Stimulated activated CD8-positive, alpha-beta memory T cell treated with anti-CD3 and anti-CD28 coated beads, Interleukin-2, amount 100 ng/mL, for 48 hours (primary cell): ENCODE measurements around the gene MAP2K3.

Source experiments
- DNase-seq, 2 donors: peaks; one replicate each; pipeline ENCODE4 v3.0.0-alpha.2; 2020; ENCODE audit warnings: low read depth in 2 of 2

The MAP2K3 gene

DNA sequence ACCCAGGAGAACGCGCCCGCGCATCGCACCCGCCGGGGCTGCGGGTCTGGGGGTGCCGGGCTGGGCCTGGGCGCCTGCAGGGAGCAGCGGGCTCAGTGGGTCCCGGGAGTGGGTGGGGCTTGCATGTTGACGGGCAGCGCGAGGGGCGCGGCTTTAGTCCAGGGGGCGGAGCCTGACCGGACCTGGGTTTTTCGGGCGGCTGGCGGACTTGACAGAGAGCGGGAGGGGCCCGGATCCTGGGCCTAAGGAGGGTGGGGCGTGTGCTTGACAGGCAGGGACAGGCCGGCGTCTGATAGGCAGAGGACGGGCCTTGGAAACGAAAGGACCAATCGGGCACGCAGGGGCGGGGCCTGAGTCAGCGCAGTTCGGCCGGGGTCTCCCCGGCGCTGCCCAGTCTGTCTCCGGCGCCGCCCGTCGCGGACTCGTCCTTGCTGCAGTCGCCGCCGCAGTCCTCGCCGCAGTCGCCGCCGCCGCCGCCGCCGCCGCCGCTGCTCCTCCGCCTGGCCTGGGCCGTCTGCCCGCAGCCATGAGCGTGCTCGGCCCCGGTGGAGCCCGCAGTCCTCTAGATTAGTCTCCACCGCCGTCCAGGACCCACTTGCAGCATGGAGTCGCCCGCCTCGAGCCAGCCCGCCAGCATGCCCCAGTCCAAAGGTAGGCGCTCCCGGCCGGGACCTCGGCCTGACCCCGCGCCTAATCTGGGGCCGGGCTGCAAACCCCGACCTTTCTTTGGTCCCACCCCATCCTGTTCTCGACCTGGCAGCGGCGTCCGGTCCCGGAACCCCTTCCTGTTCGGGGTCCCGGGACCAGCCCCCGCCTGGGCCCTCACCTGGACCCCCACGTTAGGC lies at the start of gene MAP2K3:
Gene MAP2K3, plus strand, starts transcription at position 393 of the 845 bp plus-strand sequence. Its CDS starts 210 bp downstream, at position 603.
- peak; percentile 97 for DNase-seq

DNA sequence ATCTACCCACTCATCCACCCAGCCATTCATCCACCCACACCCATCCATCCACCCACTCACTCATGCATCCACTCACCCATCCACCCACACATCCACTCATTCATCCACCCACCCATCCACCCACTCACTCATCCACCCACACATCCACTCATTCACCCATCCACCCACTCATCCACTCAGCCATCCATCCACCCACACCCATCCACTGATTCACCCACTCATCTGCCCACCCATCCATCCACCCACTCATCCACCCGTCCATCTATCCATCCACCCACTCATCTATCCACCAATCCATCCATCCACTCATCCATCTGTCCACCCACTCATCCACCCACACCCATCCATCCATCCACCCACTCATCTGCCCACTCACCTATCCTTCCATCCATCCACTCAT lies 48.6 kb upstream of the MAP2K3 start:
- no peak for DNase-seq

GRCh38 chr17:21239680-21240368 lies 44.7 kb upstream of the MAP2K3 start:
- DNase-seq, result no peak

GRCh38 chr17:21240369-21241055 lies 44.0 kb upstream of the MAP2K3 start:
- no peak for DNase-seq

DNA sequence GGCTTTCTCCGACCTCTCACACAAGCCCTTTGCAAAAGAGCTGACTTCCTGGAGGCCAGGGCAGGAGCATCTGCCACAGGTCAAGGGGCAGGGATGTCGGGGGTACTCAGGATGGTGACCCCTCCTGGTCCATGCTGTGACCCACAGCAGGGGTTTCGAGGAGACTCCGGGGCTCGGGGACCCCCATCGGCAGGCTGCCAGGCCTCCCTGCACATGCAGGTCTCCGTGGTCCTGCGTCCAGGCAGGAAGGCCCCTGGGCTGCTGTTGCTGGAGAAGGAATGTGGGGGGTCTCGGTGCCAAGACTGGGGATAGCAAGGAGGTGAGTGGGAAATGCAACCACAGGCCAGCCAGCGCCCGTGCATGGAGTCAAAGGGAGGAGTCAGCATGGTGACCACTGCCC lies 42.9 kb upstream of the MAP2K3 start:
- DNase-seq, result no peak

DNA sequence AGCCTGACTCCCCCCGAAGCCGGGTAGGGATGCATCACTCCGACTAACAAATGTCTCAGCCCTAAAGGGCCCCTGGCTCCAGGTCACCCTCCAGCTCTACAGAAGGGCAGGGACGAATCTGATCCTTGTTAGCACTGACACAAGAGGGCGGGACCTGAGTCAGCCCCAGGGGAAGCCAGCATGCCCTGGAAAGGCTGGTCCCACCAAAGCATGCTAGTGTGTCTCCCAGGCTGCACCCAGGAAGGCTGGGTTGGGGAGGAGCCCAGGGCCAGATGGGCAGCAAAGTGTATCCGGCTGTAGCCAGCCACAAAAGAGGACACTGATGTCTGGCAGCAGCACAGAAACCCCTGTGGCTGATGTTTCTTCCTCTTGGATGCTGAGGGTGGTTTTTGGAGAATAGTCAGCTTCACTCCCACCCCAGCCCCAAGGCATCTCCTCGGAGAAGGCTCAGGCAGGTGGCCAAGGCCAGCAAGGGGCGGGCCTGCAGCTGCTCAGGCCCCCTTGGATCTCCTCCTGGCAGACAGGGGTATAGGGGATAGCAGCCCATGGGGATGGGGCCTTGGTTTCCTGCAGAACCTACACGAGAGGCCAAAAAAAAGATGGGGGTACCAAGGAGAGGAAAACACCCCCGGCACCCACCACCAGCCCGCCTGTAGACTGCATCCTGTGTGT lies 42.3 kb upstream of the MAP2K3 start:
- no peak for DNase-seq

- DNase-seq, result no peak
These were observed 41.6 kb upstream of the MAP2K3 start for GRCh38 chr17:21242780-21243515.

GRCh38 chr17:21243516-21244303 lies 40.8 kb upstream of the MAP2K3 start:
- DNase-seq, result no peak

DNA sequence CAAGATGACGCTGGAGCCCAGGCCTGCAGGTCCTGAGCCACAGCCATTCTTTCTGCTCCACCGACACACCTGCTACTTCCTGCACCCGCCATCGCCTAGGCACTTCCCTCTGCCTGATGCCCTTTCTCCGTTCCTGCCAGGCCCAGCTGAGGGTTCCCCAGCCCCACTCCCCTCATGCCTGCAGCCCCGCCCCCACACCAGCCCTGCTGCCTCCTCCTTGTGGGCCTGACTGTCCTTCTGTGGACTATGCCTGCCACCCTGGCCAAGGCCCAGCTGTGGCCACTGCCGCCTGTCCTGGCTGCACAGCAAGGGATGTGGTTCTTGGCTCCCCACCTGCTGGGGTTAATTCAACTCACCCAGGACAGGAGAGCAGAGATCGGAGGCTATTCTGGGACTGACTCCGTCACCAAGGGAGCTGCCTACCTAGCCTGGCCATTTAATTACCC lies 38.8 kb upstream of the MAP2K3 start:
- no peak for DNase-seq

GRCh38 chr17:21246698-21247097 lies 37.8 kb upstream of the MAP2K3 start:
- no peak for DNase-seq

DNA sequence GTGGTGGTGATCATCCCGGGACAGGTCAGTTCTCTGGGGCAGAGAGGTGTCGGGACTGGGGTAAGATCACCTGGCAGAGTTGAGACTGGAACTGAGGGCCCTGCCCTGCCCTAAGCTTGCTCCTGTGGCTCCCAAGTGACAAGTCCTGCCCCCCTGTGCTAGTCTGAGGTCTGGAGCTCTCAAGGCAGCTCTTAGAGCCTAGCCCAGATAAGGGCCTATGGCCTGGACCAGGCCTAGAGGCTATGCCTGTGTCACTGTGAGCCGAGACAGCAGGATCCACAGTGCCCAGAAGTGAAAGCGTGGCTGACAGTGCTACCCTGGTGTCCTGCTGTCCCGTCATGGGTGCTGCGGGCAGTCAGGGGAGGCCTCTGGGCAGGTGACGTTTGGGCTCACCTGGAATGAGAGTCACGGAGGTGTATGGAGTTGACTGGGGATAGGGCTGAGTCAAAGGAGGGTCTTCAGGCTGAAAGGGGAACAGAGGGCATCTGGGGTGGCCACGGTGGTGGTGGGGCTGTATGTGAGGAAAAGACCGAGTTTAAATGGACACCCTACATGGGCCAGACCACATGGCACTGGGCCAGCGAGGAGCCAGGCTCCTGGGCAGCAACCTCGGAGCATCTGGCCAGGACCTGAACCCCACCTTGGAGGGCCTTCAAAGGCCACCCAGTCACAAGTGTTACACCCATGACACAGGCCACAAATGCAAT lies 36.8 kb upstream of the MAP2K3 start:
- no peak for DNase-seq

- DNase-seq, result no peak
These were observed 36.0 kb upstream of the MAP2K3 start for GRCh38 chr17:21248500-21248899.

DNA sequence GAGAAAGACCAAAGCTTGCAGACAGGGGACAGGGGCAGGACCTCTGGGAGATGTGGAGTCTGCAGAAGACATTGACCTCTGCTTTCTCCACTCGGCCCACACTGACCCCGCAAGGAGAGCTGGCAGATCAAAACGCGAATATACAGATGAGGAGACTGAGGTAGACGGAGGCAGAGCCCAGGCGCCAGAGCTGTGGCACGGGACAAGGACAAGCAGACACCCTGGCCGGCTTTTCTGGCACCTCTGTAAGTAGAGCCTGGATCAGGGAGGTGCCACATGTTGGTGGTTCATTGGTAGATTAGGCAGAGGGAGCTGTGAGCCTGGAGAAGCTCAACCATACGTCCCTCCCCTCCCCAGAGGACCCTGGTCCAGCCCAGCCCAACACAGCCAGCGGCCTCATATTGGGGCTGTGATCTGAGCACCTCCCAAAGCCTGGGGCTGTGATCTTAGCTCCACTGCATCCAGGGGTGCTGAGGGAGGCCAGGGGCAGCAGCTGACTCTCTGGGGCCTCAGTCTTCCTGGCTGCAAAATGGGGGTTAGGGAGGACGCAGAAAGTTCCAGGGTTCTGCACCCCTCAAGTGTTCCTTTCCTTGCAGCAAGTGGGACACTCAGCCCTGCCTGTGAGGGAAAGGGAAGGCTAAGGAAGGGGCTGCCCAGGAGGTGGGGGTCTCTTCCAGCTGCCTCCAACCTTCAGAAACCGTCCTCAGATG lies 35.3 kb upstream of the MAP2K3 start:
- DNase-seq, result no peak

DNA sequence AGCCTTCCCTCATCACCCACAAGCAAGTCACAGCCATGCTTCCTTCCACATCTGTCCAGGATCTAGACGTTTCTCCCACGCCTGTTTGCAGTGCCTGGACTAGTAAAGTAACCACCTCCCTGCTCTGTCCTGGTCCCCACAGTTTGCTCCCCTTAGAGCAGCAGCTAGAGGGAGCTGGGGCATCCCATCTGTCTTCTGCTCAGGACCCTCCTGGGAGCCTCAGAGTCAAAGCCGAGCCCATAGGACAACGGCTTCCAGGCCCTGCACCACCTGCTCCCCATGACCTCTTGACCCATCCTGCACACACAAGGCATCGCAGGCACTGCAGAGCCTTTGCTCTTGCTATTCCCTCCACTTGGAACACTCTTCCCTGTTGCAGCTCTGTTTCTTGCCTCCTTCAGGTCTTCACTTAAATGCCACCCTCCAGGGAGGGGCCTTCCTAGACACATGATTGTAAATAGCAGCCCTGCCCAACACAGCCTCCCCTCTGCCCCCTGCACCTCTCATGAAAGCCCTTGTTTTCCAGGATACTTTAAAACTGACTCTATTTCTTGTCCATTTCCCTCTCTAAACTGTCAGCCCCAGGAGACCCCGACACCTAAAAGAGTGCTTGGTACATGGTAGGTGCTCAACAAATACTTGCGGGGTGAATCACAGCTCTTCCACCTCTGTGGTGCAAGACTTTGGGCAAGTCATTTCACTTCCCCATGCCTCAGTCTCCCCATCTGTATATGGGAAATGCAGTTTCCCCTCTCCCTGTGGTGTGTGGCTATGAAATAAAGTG lies 34.4 kb upstream of the MAP2K3 start:
- no peak for DNase-seq

- no peak for DNase-seq
These were observed 33.7 kb upstream of the MAP2K3 start for GRCh38 chr17:21250854-21251253.

- no peak for DNase-seq
These were observed 33.0 kb upstream of the MAP2K3 start for GRCh38 chr17:21251337-21252010.

DNA sequence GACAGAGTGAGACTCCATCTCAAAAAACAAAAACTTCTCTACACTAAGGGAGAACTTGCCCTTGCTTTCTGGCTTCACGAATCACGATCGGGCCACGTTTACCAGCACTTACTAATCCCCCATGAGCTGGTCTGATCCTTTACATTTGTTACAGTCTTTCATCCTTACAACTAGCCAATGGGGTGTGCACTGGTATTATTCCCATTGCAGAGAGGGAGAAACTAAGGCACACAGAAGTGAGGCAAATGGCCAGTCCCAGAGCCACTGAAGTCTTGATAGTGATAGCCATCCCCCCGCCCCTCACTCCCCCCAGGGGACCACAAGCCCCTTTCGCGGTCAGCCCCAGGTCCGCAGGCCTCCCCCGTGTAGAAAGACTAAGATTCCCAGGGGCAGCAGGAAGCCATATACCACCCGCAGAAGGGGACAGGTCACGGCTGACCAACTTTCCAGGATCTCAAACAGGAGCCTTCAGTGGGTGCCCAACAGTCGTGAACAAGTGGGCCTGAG lies 32.2 kb upstream of the MAP2K3 start:
- no peak for DNase-seq
